ENCODE data around the gene ORC4. TPM values are rescaled to one million over a fixed set of nuclear protein-coding genes. Genes with fewer than 3 reads are reported as not detected.
A peak's percentile ranks its signal among the peaks of the same experiment; 100 is the strongest.

ORC4 gene
- total and polyA plus RNA-seq, 2 donors (not counting 3 experiments of a cell fraction or from before 2014, with no cell fraction given) = 25.2 to 27.0 TPM

DNA sequence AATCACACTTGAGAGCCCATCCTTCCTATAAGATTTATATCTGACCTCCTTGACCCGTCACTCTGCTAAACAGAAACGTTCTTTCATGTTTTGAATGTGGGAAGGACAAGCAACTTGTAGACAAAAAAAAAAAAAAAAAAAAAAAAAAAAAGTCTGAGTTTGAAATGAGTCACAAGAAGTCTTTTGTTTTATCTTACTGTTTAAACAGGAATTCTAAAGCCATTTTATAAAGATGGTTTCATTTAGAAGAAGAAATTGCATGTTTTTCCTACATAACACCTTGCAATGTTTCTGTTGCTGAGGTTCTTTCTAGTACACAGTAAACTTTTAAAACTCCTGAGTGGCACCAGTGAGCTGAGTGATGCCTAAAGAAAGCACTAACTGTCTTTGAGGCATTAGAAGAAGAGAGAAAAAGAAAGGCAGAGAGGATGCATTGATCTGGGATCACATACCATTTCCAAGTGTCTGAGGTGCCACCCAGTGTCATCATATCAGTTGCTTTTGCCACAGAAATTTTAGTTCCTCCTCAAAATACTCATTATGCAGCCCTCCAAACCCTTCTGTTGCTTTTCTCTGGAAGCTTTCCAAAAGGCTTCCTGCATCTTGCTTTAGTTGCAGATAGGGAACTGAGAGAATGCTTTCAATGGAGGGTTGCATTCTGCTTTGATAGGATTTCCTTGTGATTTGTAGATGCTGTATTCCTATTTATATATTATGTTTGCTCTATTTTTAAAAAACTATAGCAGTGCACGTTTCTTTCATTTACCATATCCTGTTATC is 106.6 kb downstream of the ORC4 start:
- Histone ChIP-seq H3K9ac (replicated peaks; ENCODE audit: extremely low read depth, insufficient read depth, low read length) (peak overlapping the region; percentile 13), H3K27me3 (ENCODE audit: control insufficient read depth in 2 of 2, insufficient read depth in 2 of 2, low read length in 2 of 2) (no peaks in the 10 kb centered on the region), H3K9me3 (replicated peaks; ENCODE audit: control insufficient read depth, insufficient read depth, low read length) (no peaks in the 10 kb centered on the region), H3K36me3 (ENCODE audit: control insufficient read depth in 2 of 2, extremely low read depth in 1 of 2, insufficient read depth in 2 of 2, low read length in 2 of 2) (peaks cover 0 to 3% of the 10 kb centered on the region in 2 experiments), H3K9me1 (replicated peaks; ENCODE audit: control insufficient read depth, extremely low read depth, insufficient read depth, low read length) (peaks cover 3% of the 10 kb centered on the region), H3K4me1 (ENCODE audit: control insufficient read depth, extremely low read depth, insufficient read depth, low read length) (peaks cover 22% of the 10 kb centered on the region), H3K27ac (ENCODE audit: insufficient read depth, low read depth, low read length) (peak overlapping the region; percentile 20), H3K79me2 (ENCODE audit: control insufficient read depth, insufficient read depth, low read length) (no peaks in the 10 kb centered on the region), H4K20me1 (replicated peaks; ENCODE audit: control insufficient read depth, extremely low read depth, insufficient read depth, low read length) (no peaks in the 10 kb centered on the region), H3K4me3 (replicated peaks in 1 of 3; ENCODE audit: insufficient read depth in 1 of 3, low read depth in 1 of 3, low read length in 3 of 3) (no peak overlapping the region), H3K4me2 (ENCODE audit: insufficient read depth, low read length) (peak overlapping the region; percentile 63), H2AFZ (ENCODE audit: low read depth, low read length) (peak overlapping the region; percentile 31)
- intact Hi-C loops (cut with micrococcal nuclease) = no loop called here
- POLR2A ChIA-PET = no interaction called here
- TF ChIP-seq FOS (IDR thresholded peaks at IDR 0.05; ENCODE audit: borderline replicate concordance, insufficient read depth, low read length) (peak; percentile 45), POLR2A (IDR thresholded peaks at IDR 0.05; ENCODE audit: low read depth, low read length) (no peak)
- no TSS peak for BruUV-seq (replicated peaks)
- FAIRE-seq (peak; percentile 61), DNase-seq (ENCODE audit: low read depth, low spot score) (peak; percentile 58)
- CTCF ChIA-PET = interaction anchor here (1.2 to 6.0 kb wide), 4 partner anchors 831 to 1180 kb away, joined by 8 to 149 read pairs (median 43); no protein-coding TSS in a partner anchor
- dilution Hi-C loops (cut with MboI; ENCODE audit: extremely low pct_ligation_motif_present, low sequenced_read_pairs) = no loop called here

DNA sequence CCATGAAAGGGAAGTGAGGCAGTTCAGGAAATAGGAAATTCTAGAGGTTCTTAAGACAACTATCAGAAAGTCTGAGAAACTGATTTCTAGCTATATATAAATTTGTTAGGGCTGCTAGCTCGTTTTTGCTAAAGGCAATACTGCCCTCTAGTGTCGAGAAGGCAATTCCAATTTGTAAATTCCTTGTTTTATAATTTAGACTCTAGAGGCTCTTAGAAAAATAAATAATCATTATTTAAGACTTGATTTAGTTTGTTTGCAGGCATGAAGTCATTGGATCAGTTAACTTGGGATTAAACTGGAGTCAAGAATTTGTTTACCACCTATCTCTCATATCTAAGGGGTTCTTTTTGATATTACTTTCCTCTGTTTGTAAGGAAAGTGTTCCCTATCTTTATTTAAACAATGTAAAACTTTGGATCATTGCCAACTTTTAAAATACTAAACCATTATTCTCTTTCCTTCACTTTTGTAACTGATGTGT is 109.5 kb downstream of the ORC4 start:
- no peaks in the 10 kb centered on the region for H4K20me1 ChIP-seq (replicated peaks; ENCODE audit: control insufficient read depth, extremely low read depth, insufficient read depth, low read length)
- peak overlapping the region; percentile 43 for H3K4me2 ChIP-seq (ENCODE audit: insufficient read depth, low read length)
- DNase-seq (ENCODE audit: low read depth, low spot score) = peak; percentile 91
- POLR2A ChIA-PET = no interaction called here
- intact Hi-C loops (cut with micrococcal nuclease) = loop anchor here (1.0 to 2.0 kb wide), 7 partner anchors 66 to 1177 kb away; partner anchors contain the start of gene ACVR2A
- CTCF ChIA-PET = interaction anchor here (0.5 to 6.0 kb wide), 48 partner anchors 10 to 1388 kb away, joined by 3 to 151 read pairs (median 4); partner anchors contain the start of gene ACVR2A
- TF ChIP-seq, protein P1, sequence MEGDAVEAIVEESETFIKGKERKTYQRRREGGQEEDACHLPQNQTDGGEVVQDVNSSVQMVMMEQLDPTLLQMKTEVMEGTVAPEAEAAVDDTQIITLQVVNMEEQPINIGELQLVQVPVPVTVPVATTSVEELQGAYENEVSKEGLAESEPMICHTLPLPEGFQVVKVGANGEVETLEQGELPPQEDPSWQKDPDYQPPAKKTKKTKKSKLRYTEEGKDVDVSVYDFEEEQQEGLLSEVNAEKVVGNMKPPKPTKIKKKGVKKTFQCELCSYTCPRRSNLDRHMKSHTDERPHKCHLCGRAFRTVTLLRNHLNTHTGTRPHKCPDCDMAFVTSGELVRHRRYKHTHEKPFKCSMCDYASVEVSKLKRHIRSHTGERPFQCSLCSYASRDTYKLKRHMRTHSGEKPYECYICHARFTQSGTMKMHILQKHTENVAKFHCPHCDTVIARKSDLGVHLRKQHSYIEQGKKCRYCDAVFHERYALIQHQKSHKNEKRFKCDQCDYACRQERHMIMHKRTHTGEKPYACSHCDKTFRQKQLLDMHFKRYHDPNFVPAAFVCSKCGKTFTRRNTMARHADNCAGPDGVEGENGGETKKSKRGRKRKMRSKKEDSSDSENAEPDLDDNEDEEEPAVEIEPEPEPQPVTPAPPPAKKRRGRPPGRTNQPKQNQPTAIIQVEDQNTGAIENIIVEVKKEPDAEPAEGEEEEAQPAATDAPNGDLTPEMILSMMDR (IDR thresholded peaks at IDR 0.05; ENCODE audit: extremely low read depth in 1 of 2, insufficient read depth in 1 of 2, low read depth in 1 of 2, low read length in 2 of 2) = peak; percentile 37 to 44
- TF ChIP-seq EZH2 (IDR thresholded peaks at IDR 0.05; ENCODE audit: borderline replicate concordance, low read depth, low read length, severe bottlenecking) = no peak
- TF ChIP-seq, protein P2, sequence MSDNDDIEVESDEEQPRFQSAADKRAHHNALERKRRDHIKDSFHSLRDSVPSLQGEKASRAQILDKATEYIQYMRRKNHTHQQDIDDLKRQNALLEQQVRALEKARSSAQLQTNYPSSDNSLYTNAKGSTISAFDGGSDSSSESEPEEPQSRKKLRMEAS (IDR thresholded peaks at IDR 0.05; ENCODE audit: insufficient read depth, insufficient read length) = no peak
- H3K79me2 ChIP-seq (ENCODE audit: control insufficient read depth, insufficient read depth, low read length) = no peaks in the 10 kb centered on the region
- H3K9me3 ChIP-seq (replicated peaks; ENCODE audit: control insufficient read depth, insufficient read depth, low read length) = no peaks in the 10 kb centered on the region
- no peaks in the 10 kb centered on the region for H3K27me3 ChIP-seq (ENCODE audit: control insufficient read depth in 2 of 2, insufficient read depth in 2 of 2, low read length in 2 of 2)
- H3K9me1 ChIP-seq (replicated peaks; ENCODE audit: control insufficient read depth, extremely low read depth, insufficient read depth, low read length) = no peaks in the 10 kb centered on the region
- no peak overlapping the region for H3K4me3 ChIP-seq (replicated peaks in 1 of 3; ENCODE audit: insufficient read depth in 1 of 3, low read depth in 1 of 3, low read length in 3 of 3)
- BruUV-seq (replicated peaks) = no TSS peak
- H2AFZ ChIP-seq (ENCODE audit: low read depth, low read length) = no peak overlapping the region
- dilution Hi-C loops (cut with MboI; ENCODE audit: extremely low pct_ligation_motif_present, low sequenced_read_pairs) = no loop called here
- no peak overlapping the region for H3K9ac ChIP-seq (replicated peaks; ENCODE audit: extremely low read depth, insufficient read depth, low read length)
- H3K27ac ChIP-seq (ENCODE audit: insufficient read depth, low read depth, low read length) = no peak overlapping the region
- peaks cover 22% of the 10 kb centered on the region for H3K4me1 ChIP-seq (ENCODE audit: control insufficient read depth, extremely low read depth, insufficient read depth, low read length)
- FAIRE-seq = peak; percentile 26
- no peaks in the 10 kb centered on the region for H3K36me3 ChIP-seq (ENCODE audit: control insufficient read depth in 2 of 2, extremely low read depth in 1 of 2, insufficient read depth in 2 of 2, low read length in 2 of 2)

Measured in endothelial cell of umbilical vein (primary cell).